HepG2 (cell line): ENCODE data around the gene GPR156. TPM values are rescaled to one million over a fixed set of nuclear protein-coding genes. Genes with fewer than 3 reads are reported as not detected.

ENCODE experiments used
- CEBPB ChIP-seq: IDR thresholded peaks from 2 replicates; pipeline ENCODE4 v1.6.1; 2011; ENCODE audit warnings: low read depth, low read length, improper control_type of control experiment, borderline replicate concordance
- FOXA1 ChIP-seq, 2 experiments: fragments of 450-650 bp in 1 of 2; sonication (generic) in 1 of 2; formaldehyde crosslinking in 1 of 2; IDR thresholded peaks; 2 replicates each; pipeline versions ENCODE4 v1.4.0 to v1.6.1; 2016 to 2020; ENCODE audit warnings: missing genetic modification reagents in 1 of 2
- FOXA3 ChIP-seq: IDR thresholded peaks from 2 replicates; pipeline ENCODE4 v1.6.1; 2016; ENCODE audit warnings: missing genetic modification reagents, missing compliant biosample characterization
- GMEB1 ChIP-seq: sonication (generic); formaldehyde crosslinking; IDR thresholded peaks from 2 replicates; pipeline ENCODE4 v1.5.1; 2020; ENCODE audit warnings: missing genetic modification reagents, mild to moderate bottlenecking, borderline replicate concordance
- HNF4A ChIP-seq: sonication (generic); formaldehyde crosslinking; IDR thresholded peaks from 2 replicates; pipeline ENCODE4 v1.4.0; 2020; ENCODE audit warnings: missing genetic modification reagents
- HOXA5 ChIP-seq: sonication (generic); formaldehyde crosslinking; IDR thresholded peaks from 2 replicates; pipeline ENCODE4 v1.4.0; 2020; ENCODE audit warnings: missing genetic modification reagents
- IKZF5 ChIP-seq: IDR thresholded peaks from 2 replicates; pipeline ENCODE4 v1.6.1; 2018; ENCODE audit warnings: missing genetic modification reagents, mild to moderate bottlenecking, missing compliant biosample characterization
- PLRG1 ChIP-seq: fragments of 450-650 bp; conservative IDR thresholded peaks from 2 replicates; pipeline ENCODE4 v1.6.1; 2016
- REPIN1 ChIP-seq: sonication (generic); formaldehyde crosslinking; IDR thresholded peaks from 2 replicates; pipeline ENCODE4 v1.8.0; 2022; ENCODE audit warnings: missing genetic modification reagents, low read depth, mild to moderate bottlenecking, borderline replicate concordance
- SKIL ChIP-seq: sonication (generic); formaldehyde crosslinking; IDR thresholded peaks from 2 replicates; pipeline ENCODE4 v1.8.0; 2022; ENCODE audit warnings: missing genetic modification reagents, mild to moderate bottlenecking, moderate library complexity, borderline replicate concordance
- TARDBP ChIP-seq: sonication (generic); formaldehyde crosslinking; IDR thresholded peaks from 2 replicates; pipeline ENCODE4 v1.8.0; 2022; ENCODE audit warnings: mild to moderate bottlenecking, missing genetic modification reagents
- TFE3 ChIP-seq: IDR thresholded peaks from 2 replicates; pipeline ENCODE4 v1.6.1; 2016
- THAP11 ChIP-seq: IDR thresholded peaks from 2 replicates; pipeline ENCODE4 v1.6.1; 2016; ENCODE audit warnings: missing biosample characterization, missing genetic modification reagents
- ZNF557 ChIP-seq: sonication (generic); formaldehyde crosslinking; IDR thresholded peaks from 2 replicates; pipeline ENCODE4 v1.4.0; 2020; ENCODE audit warnings: missing genetic modification reagents
- ZSCAN25 ChIP-seq: sonication (generic); formaldehyde crosslinking; IDR thresholded peaks from 2 replicates; pipeline ENCODE4 v1.8.0; 2022; ENCODE audit warnings: mild to moderate bottlenecking, missing genetic modification reagents
- ZSCAN29 ChIP-seq: sonication (generic); formaldehyde crosslinking; conservative IDR thresholded peaks from 2 replicates; pipeline ENCODE4 v1.4.0; 2020; ENCODE audit warnings: mild to moderate bottlenecking, missing genetic modification reagents
- polyA plus RNA-seq, 8 experiments: library from polyadenylated mRNA; depleted of rRNA in 3 of 8; stranded (reverse) in 7 of 8; unstranded in 1 of 8; fragments of >200 nt; fragmentation: Illumina TruSeq in 4 of 8; extraction: Trizol in 4 of 8; gene quantifications; 2 replicates each; pipeline versions ENCODE4 v1.2.1 to v1.2.3, GENCODE V29; 2011 to 2016; ENCODE audit warnings: low read depth in 4 of 8, missing spikeins in 1 of 8, mixed read lengths in 1 of 8; ENCODE audit not compliant: insufficient read depth in 1 of 8
- total RNA-seq, 5 experiments: library from RNA; depleted of rRNA; stranded (reverse); fragments of >200 nt; fragmentation: Illumina TruSeq; extraction: Trizol; gene quantifications; 2 replicates each; pipeline ENCODE4 v1.2.3, GENCODE V29; 2016; ENCODE audit warnings: low read depth in 1 of 5
- TF ChIP-seq, protein P1 (sequence below): fragments of 450-650 bp; IDR thresholded peaks from 2 replicates; pipeline ENCODE4 v1.6.1; 2016
- TF ChIP-seq, protein P2 (sequence below): IDR thresholded peaks from 2 replicates; pipeline ENCODE4 v1.6.1; 2016; ENCODE audit warnings: control low read depth
- TF ChIP-seq, protein P3 (sequence below): IDR thresholded peaks from 2 replicates; pipeline ENCODE4 v1.6.1; 2012; ENCODE audit warnings: low read depth, low read length, improper control_type of control experiment

GPR156 gene
- total and polyA plus RNA-seq, 2 of the 13 experiments (the other 11 are each of a cell fraction or from before 2014, with no cell fraction given): not detected

DNA sequence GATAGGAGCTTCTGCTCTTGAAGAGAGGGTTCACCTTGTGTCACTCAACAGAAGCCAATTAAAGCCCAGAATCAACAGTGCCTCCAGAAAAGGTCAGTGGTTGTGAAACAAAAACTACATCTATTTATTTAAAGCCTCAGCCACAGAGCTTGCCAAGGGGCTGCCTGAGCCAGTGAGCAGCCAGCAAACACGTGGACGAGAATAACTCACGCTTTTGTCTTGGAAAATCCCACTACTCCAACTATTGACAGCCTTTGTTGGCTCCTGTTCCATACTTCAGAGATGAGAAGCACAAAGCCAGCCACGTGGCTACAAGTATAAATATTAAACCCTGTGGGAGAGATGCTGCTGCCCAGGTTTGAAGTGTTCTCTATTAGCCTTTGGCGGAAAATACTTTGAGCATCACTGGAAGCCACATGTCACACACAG lies 10.3 kb downstream of the GPR156 start (continued):
- 0 out of 2 replicates have a peak, but pooled peaks have one; percentile 26 for TF ChIP-seq ZSCAN29 (CRISPR knock-in tag)
- TF ChIP-seq GMEB1 (CRISPR knock-in tag): no peak
- TF ChIP-seq SKIL (CRISPR knock-in tag): 0 out of 2 replicates have a peak, but pooled peaks have one; percentile 27
- no peak for TF ChIP-seq FOXA1 (IDR thresholded peaks at IDR 0.05)
- TF ChIP-seq FOXA1 (CRISPR knock-in tag; IDR thresholded peaks at IDR 0.05): peak; percentile 75
- TF ChIP-seq HNF4A: peak; percentile 54; the same call in 1 of the 2 replicates
- peak; percentile 47; the same call in 1 of the 2 replicates for TF ChIP-seq TARDBP (CRISPR knock-in tag)
- peak; percentile 76 for TF ChIP-seq CEBPB
- no peak for TF ChIP-seq ZNF557 (CRISPR knock-in tag)
- TF ChIP-seq, protein P1, sequence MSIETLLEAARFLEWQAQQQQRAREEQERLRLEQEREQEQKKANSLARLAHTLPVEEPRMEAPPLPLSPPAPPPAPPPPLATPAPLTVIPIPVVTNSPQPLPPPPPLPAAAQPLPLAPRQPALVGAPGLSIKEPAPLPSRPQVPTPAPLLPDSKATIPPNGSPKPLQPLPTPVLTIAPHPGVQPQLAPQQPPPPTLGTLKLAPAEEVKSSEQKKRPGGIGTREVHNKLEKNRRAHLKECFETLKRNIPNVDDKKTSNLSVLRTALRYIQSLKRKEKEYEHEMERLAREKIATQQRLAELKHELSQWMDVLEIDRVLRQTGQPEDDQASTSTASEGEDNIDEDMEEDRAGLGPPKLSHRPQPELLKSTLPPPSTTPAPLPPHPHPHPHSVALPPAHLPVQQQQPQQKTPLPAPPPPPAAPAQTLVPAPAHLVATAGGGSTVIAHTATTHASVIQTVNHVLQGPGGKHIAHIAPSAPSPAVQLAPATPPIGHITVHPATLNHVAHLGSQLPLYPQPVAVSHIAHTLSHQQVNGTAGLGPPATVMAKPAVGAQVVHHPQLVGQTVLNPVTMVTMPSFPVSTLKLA: peak; percentile 72
- TF ChIP-seq FOXA3 (CRISPR knock-in tag): peak; percentile 91
- TF ChIP-seq HOXA5 (CRISPR knock-in tag): peak; percentile 53; the same call in 1 of the 2 replicates
- TF ChIP-seq REPIN1: 0 out of 2 replicates have a peak, but pooled peaks have one; percentile 21
- no peak for TF ChIP-seq PLRG1
- TF ChIP-seq ZSCAN25 (CRISPR knock-in tag): no peak
- TF ChIP-seq, protein P2, sequence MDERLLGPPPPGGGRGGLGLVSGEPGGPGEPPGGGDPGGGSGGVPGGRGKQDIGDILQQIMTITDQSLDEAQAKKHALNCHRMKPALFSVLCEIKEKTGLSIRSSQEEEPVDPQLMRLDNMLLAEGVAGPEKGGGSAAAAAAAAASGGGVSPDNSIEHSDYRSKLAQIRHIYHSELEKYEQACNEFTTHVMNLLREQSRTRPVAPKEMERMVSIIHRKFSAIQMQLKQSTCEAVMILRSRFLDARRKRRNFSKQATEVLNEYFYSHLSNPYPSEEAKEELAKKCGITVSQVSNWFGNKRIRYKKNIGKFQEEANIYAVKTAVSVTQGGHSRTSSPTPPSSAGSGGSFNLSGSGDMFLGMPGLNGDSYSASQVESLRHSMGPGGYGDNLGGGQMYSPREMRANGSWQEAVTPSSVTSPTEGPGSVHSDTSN: peak; percentile 76
- TF ChIP-seq THAP11 (CRISPR knock-in tag): peak; percentile 72; the same call in 1 of the 2 replicates
- TF ChIP-seq, protein P3, sequence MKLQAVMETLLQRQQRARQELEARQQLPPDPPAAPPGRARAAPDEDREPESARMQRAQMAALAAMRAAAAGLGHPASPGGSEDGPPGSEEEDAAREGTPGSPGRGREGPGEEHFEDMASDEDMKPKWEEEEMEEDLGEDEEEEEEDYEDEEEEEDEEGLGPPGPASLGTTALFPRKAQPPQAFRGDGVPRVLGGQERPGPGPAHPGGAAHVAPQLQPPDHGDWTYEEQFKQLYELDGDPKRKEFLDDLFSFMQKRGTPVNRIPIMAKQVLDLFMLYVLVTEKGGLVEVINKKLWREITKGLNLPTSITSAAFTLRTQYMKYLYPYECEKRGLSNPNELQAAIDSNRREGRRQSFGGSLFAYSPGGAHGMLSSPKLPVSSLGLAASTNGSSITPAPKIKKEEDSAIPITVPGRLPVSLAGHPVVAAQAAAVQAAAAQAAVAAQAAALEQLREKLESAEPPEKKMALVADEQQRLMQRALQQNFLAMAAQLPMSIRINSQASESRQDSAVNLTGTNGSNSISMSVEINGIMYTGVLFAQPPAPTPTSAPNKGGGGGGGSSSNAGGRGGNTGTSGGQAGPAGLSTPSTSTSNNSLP: 0 out of 2 replicates have a peak, but pooled peaks have one; percentile 41
- peak; percentile 72; the same call in 1 of the 2 replicates for TF ChIP-seq IKZF5 (CRISPR knock-in tag)
- TF ChIP-seq TFE3: peak; percentile 70; the same call in 1 of the 2 replicates
